ENCODE results near the gene CEMIP. TPM values are rescaled to one million over a fixed set of nuclear protein-coding genes. Genes with fewer than 3 reads are reported as not detected.

Gene CEMIP
- total and polyA plus RNA-seq, 2 of the 4 experiments (the other 2 are of a cell fraction), result 63.8 to 78.0 TPM

GRCh38 chr15:80747317-80748053 lies 31.7 kb upstream of the CEMIP start (continued):
- no peak for TF ChIP-seq CEBPB (IDR thresholded peaks at IDR 0.05; ENCODE audit: low read depth, low read length)

GRCh38 chr15:80749589-80749988 lies 29.6 kb upstream of the CEMIP start:
- H4K20me1 ChIP-seq (ENCODE audit: insufficient read depth, low read length), result peaks cover 29% of the 10 kb centered on the region
- H3K79me1 ChIP-seq (ENCODE audit: low read depth in 1 of 2, low read length in 2 of 2), result peaks cover 61 to 66% of the 10 kb centered on the region in 2 experiments
- peaks cover 15% of the 10 kb centered on the region for H3K9me1 ChIP-seq (ENCODE audit: insufficient read depth, low read length)
- no peak overlapping the region for H3K14ac ChIP-seq (replicated peaks; ENCODE audit: low read depth, low read length)
- peak; percentile 57 for ATAC-seq (ENCODE audit: low read depth)
- no peak overlapping the region for H2AK5ac ChIP-seq (ENCODE audit: low read depth, low read length)
- no peak overlapping the region for H4K5ac ChIP-seq (ENCODE audit: low read depth, low read length)
- H4K91ac ChIP-seq (ENCODE audit: insufficient read depth, low read depth, low read length), result no peak overlapping the region
- no CpG with 5 or more reads among the region's 6 CpGs for WGBS, 2 experiments (ENCODE audit: extremely low coverage in 2 of 2, insufficient read length in 1 of 2)
- H2BK20ac ChIP-seq (ENCODE audit: low read depth, low read length), result no peak overlapping the region
- peaks cover 3% of the 10 kb centered on the region for H3K4me1 ChIP-seq (ENCODE audit: control insufficient read depth, insufficient read depth, low read length)
- H3K4me3 ChIP-seq (ENCODE audit: insufficient read depth, low read depth, low read length), result no peak overlapping the region
- intact Hi-C loops (cut with micrococcal nuclease) (no loop called here), dilution Hi-C loops (cut with HindIII; ENCODE audit: low sequenced_read_pairs, unreplicated experiment) (no loop called here), in situ Hi-C loops (cut with MboI; ENCODE audit: low sequenced_read_pairs) (no loop called here)
- no peak overlapping the region for H3K18ac ChIP-seq (ENCODE audit: low read depth, low read length)
- no peaks in the 10 kb centered on the region for H3K9me3 ChIP-seq (ENCODE audit: control insufficient read depth, insufficient read depth, low read length)
- peak; percentile 46 for DNase-seq
- no peak overlapping the region for H2BK120ac ChIP-seq (ENCODE audit: low read depth, low read length)
- H3K27ac ChIP-seq (ENCODE audit: insufficient read depth, low read length), result no peak overlapping the region
- no peak overlapping the region for H2BK5ac ChIP-seq (ENCODE audit: low read depth, low read length, poor library complexity, severe bottlenecking)
- BruUV-seq (replicated peaks), result no TSS peak
- no peak overlapping the region for H3K4me2 ChIP-seq (ENCODE audit: low read depth, low read length)
- no peak overlapping the region for H3K23ac ChIP-seq (ENCODE audit: low read depth, low read length)
- no peak overlapping the region for H3K4ac ChIP-seq (ENCODE audit: low read depth, low read length)
- H2AK9ac ChIP-seq (replicated peaks; ENCODE audit: low read depth, low read length, poor library complexity), result no peak overlapping the region
- H2BK15ac ChIP-seq (ENCODE audit: low read depth, low read length), result no peak overlapping the region
- POLR2A ChIA-PET (ENCODE audit: unreplicated experiment), result no interaction called here
- H3K27me3 ChIP-seq (ENCODE audit: control insufficient read depth, insufficient read depth, low read length), result no peaks in the 10 kb centered on the region
- peaks cover 26% of the 10 kb centered on the region for H3K36me3 ChIP-seq (ENCODE audit: control insufficient read depth, insufficient read depth, low read length)
- CTCF ChIA-PET, result interaction anchor here (1.2 kb wide), 1 partner anchor 26 kb away, joined by 3 read pairs; no protein-coding TSS in a partner anchor
- no peak overlapping the region for H3K56ac ChIP-seq (ENCODE audit: extremely low read depth, insufficient read depth, low read length)
- no peak overlapping the region for H2AFZ ChIP-seq (replicated peaks; ENCODE audit: low read length, poor library complexity)
- H3K9ac ChIP-seq (ENCODE audit: low read depth, low read length), result no peak overlapping the region
- no peak overlapping the region; a peak in 1 of 4 replicates for H4K8ac ChIP-seq (ENCODE audit: low read depth in 2 of 2, low read length in 2 of 2)
- TF ChIP-seq USF2 (IDR thresholded peaks at IDR 0.05; ENCODE audit: low read depth, low read length) (no peak), MAZ (IDR thresholded peaks at IDR 0.05; ENCODE audit: borderline replicate concordance, low read depth, low read length) (no peak), CTCF (conservative IDR thresholded peaks at IDR 0.05; ENCODE audit: low read depth, low read length) (no peak), BHLHE40 (IDR thresholded peaks at IDR 0.05; ENCODE audit: low read depth, low read length) (no peak), MXI1 (IDR thresholded peaks at IDR 0.05; ENCODE audit: borderline replicate concordance, low read depth, low read length) (no peak), RCOR1 (IDR thresholded peaks at IDR 0.05; ENCODE audit: insufficient replicate concordance, low read length) (no peak), CEBPB (IDR thresholded peaks at IDR 0.05; ENCODE audit: low read depth, low read length) (no peak), ELK1 (IDR thresholded peaks at IDR 0.05; ENCODE audit: borderline replicate concordance, low read depth, low read length) (no peak), NFE2L2 (IDR thresholded peaks at IDR 0.05; ENCODE audit: low read depth, low read length) (no peak), RFX5 (IDR thresholded peaks at IDR 0.05; ENCODE audit: low read depth, low read length) (no peak), RAD21 (IDR thresholded peaks at IDR 0.05; ENCODE audit: low read length) (no peak), MAFK (IDR thresholded peaks at IDR 0.05; ENCODE audit: low read depth, low read length) (no peak), CHD1 (IDR thresholded peaks at IDR 0.05; ENCODE audit: low read depth, low read length) (no peak)

All from IMR-90 (cell line).